B cell (primary cell): Measurements from ENCODE around the gene MCTP1.

Source experiments
- EZH2 ChIP-seq: IDR thresholded peaks from 2 replicates; pipeline ENCODE4 v1.6.1; 2012; ENCODE audit warnings: borderline replicate concordance, low read depth, mild to moderate bottlenecking, moderate library complexity, low read length; ENCODE audit not compliant: insufficient read depth, poor library complexity, severe bottlenecking
- TF ChIP-seq, protein P1 (sequence below): fragments of 200-600 bp; IDR thresholded peaks from one replicate; pipeline ENCODE4 v1.8.0; 2022; ENCODE audit warnings: antibody characterized with exemption, mild to moderate bottlenecking

DNA sequence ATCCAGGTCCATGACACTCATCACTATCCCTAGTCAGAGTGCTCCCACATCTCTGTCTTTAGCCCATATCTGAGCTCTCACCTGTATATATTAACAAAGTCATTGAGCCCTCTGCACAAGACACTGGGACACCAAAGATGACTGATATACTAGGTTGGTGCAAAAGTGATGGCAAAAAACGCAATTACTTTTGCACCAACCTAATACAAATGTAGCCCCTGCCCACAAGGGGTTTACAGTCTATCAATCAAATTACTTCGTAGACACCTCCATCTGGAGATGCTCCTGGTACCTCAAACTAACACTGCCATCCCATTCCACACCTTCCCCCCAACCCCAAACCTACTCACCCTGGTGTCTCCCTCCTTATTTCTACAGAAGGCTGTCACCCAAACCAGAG lies 194.1 kb downstream of the MCTP1 start:
- TF ChIP-seq, protein P1, sequence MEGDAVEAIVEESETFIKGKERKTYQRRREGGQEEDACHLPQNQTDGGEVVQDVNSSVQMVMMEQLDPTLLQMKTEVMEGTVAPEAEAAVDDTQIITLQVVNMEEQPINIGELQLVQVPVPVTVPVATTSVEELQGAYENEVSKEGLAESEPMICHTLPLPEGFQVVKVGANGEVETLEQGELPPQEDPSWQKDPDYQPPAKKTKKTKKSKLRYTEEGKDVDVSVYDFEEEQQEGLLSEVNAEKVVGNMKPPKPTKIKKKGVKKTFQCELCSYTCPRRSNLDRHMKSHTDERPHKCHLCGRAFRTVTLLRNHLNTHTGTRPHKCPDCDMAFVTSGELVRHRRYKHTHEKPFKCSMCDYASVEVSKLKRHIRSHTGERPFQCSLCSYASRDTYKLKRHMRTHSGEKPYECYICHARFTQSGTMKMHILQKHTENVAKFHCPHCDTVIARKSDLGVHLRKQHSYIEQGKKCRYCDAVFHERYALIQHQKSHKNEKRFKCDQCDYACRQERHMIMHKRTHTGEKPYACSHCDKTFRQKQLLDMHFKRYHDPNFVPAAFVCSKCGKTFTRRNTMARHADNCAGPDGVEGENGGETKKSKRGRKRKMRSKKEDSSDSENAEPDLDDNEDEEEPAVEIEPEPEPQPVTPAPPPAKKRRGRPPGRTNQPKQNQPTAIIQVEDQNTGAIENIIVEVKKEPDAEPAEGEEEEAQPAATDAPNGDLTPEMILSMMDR = no peak
- no peak for TF ChIP-seq EZH2
